GM23338 (cell line): Measurements from ENCODE around the gene SNN. TPM values are rescaled to one million over a fixed set of nuclear protein-coding genes. Genes with fewer than 3 reads are reported as not detected.

Experiments used
- ATAC-seq: fragments of 200-7000 bp; cut with Tn5 transposase; 3 replicates; pipeline ENCODE4 v1.9.1; 2020
- DNase-seq: peaks from one replicate; pipeline ENCODE4 v3.0.0-alpha.2; 2015; ENCODE audit warnings: low spot score
- H2AFZ ChIP-seq: fragments of 200-600 bp; sonication (generic); 2 replicates; pipeline ENCODE4 v1.8.0; 2016; ENCODE audit warnings: antibody characterized with exemption, mild to moderate bottlenecking, moderate library complexity
- H3F3A ChIP-seq: fragments of 200-600 bp; sonication (generic); replicated peaks from 2 replicates; pipeline ENCODE4 v1.8.0; 2017; ENCODE audit warnings: antibody characterized with exemption, mixed run types, low read depth
- H3K27ac ChIP-seq: fragments of 200-600 bp; sonication (generic); 2 replicates; pipeline ENCODE4 v1.6.1; 2016; ENCODE audit warnings: low read depth
- H3K27me3 ChIP-seq: fragments of 200-600 bp; sonication (generic); 2 replicates; pipeline ENCODE4 v1.8.0; 2016; ENCODE audit warnings: mild to moderate bottlenecking, mixed run types, moderate library complexity; ENCODE audit not compliant: insufficient read depth
- H3K36me3 ChIP-seq: fragments of 200-600 bp; sonication (generic); 2 replicates; pipeline ENCODE4 v1.8.0; 2016; ENCODE audit warnings: mild to moderate bottlenecking; ENCODE audit not compliant: insufficient read depth
- H3K4me1 ChIP-seq: fragments of 200-600 bp; sonication (generic); 2 replicates; pipeline ENCODE4 v1.8.0; 2016; ENCODE audit warnings: mild to moderate bottlenecking, moderate library complexity; ENCODE audit not compliant: insufficient read depth
- H3K4me2 ChIP-seq: fragments of 200-600 bp; sonication (generic); 2 replicates; pipeline ENCODE4 v1.7.1; 2017; ENCODE audit warnings: mixed run types
- H3K4me3 ChIP-seq: fragments of 200-600 bp; sonication (generic); 2 replicates; pipeline ENCODE4 v1.6.1; 2016; ENCODE audit warnings: mixed run types
- H3K79me2 ChIP-seq: fragments of 200-600 bp; sonication (generic); replicated peaks from 2 replicates; pipeline ENCODE4 v1.8.0; 2017; ENCODE audit warnings: mild to moderate bottlenecking; ENCODE audit not compliant: insufficient read depth
- H3K9me2 ChIP-seq: fragments of 200-600 bp; sonication (generic); 2 replicates; pipeline ENCODE4 v1.8.0; 2017; ENCODE audit not compliant: insufficient read depth
- H4K20me1 ChIP-seq: fragments of 200-600 bp; sonication (generic); replicated peaks from 2 replicates; pipeline ENCODE4 v1.8.0; 2017; ENCODE audit warnings: mild to moderate bottlenecking; ENCODE audit not compliant: insufficient read depth
- H3K27ac Mint-ChIP-seq: 2 replicates; pipeline ENCODE4 v1.8.0; 2020; ENCODE audit warnings: inconsistent platforms, mild to moderate bottlenecking, moderate library complexity, mixed read lengths
- H3K27me3 Mint-ChIP-seq: 3 replicates; pipeline ENCODE4 v1.8.0; 2022; ENCODE audit warnings: low read depth, mild to moderate bottlenecking, moderate library complexity, mixed read lengths, inconsistent platforms; ENCODE audit not compliant: insufficient read depth, poor library complexity
- H3K36me3 Mint-ChIP-seq: 3 replicates; pipeline ENCODE4 v1.8.0; 2021; ENCODE audit warnings: low read depth, mild to moderate bottlenecking, inconsistent platforms, moderate library complexity, mixed read lengths
- H3K4me1 Mint-ChIP-seq: 3 replicates; pipeline ENCODE4 v1.8.0; 2020; ENCODE audit warnings: mild to moderate bottlenecking, inconsistent platforms, mixed read lengths
- H3K4me3 Mint-ChIP-seq: 3 replicates; pipeline ENCODE4 v1.8.0; 2021; ENCODE audit warnings: moderate library complexity, mild to moderate bottlenecking, inconsistent platforms, mixed read lengths
- H3K9me3 Mint-ChIP-seq: 3 replicates; pipeline ENCODE4 v1.8.0; 2020; ENCODE audit warnings: moderate library complexity, mild to moderate bottlenecking, inconsistent platforms, mixed read lengths
- CREB1 ChIP-seq: fragments of 250-450 bp; sonication (Bioruptor Pico); IDR thresholded peaks from 2 replicates; pipeline ENCODE4 v1.5.0; 2020; ENCODE audit warnings: low read depth, mild to moderate bottlenecking, moderate library complexity
- EZH2 ChIP-seq: fragments of 200-600 bp; sonication (generic); IDR thresholded peaks from one replicate; pipeline ENCODE4 v1.8.0; 2017; ENCODE audit warnings: antibody characterized with exemption, mild to moderate bottlenecking, low read depth; ENCODE audit not compliant: unreplicated experiment
- EZH2phosphoT487 ChIP-seq: fragments of 200-600 bp; sonication (generic); IDR thresholded peaks from one replicate; pipeline ENCODE4 v1.8.1; 2018; ENCODE audit warnings: antibody characterized with exemption; ENCODE audit not compliant: unreplicated experiment
- JUNB ChIP-seq: IDR thresholded peaks from one replicate; pipeline ENCODE4 v1.6.1; 2016; ENCODE audit warnings: antibody characterized with exemption; ENCODE audit not compliant: unreplicated experiment
- NANOG ChIP-seq: IDR thresholded peaks from 2 replicates; pipeline ENCODE4 v1.6.1; 2016; ENCODE audit warnings: antibody characterized with exemption, borderline replicate concordance
- STAT1 ChIP-seq: IDR thresholded peaks from one replicate; pipeline ENCODE4 v1.6.1; 2016; ENCODE audit warnings: antibody characterized with exemption; ENCODE audit not compliant: unreplicated experiment
- ZNF114 ChIP-seq: fragments of 250-450 bp; sonication (Bioruptor Pico); IDR thresholded peaks from 2 replicates; pipeline ENCODE4 v1.5.0; 2020; ENCODE audit warnings: mild to moderate bottlenecking, moderate library complexity
- polyA plus RNA-seq: library from polyadenylated mRNA; unstranded; fragments of >200 nt; fragmentation: Nextera tagmentation; extraction: Ambion mirVana; gene quantifications from 2 replicates; pipeline ENCODE4 v1.2.1, GENCODE V29; 2016
- total RNA-seq: library from RNA; depleted of rRNA; stranded (reverse); fragments of >200 nt; shearing (Covaris generic); gene quantifications from 2 replicates; pipeline ENCODE4 v1.2.3, GENCODE V29; 2014
- TF ChIP-seq, protein P1 (sequence below), 2 experiments: fragments of 200-600 bp in 1 of 2; sonication (generic) in 1 of 2; conservative IDR thresholded peaks; 2 replicates each; pipeline versions ENCODE4 v1.5.1 to v1.6.1; 2016 to 2017; ENCODE audit warnings: antibody characterized with exemption in 2 of 2, low read depth in 2 of 2, mild to moderate bottlenecking in 2 of 2, moderate library complexity in 1 of 2
- TF ChIP-seq, protein P2 (sequence below): IDR thresholded peaks from one replicate; pipeline ENCODE4 v1.6.1; 2018; ENCODE audit warnings: antibody characterized with exemption; ENCODE audit not compliant: unreplicated experiment

SNN gene
- total and polyA plus RNA-seq, 2 experiments from 2014 or later: 19.0 to 63.3 TPM

DNA sequence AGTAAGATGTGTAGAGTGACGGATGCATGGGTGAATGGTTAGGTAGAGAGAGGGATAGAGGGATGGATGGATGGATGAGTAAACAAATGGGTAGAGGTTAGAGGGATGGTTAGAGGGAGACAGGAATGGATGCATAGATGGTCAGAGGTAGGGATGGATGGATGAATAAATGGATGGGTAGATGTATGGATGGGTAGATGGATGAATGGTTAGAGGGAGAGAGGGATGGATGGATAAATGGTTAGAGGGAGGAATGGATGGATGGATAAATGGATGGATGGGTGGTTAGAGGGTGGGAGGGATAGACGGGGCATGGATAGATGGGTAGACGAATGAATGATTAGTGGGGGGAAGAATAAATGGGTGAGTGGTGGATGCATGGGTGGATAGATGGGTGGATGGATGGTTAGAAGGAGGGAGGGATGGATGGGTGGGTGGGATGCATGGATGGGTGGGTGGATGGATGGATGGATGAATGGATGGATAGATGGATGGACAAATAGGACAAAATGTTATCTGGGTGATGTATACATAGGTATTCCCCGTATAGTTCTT lies 29.2 kb upstream of the SNN start:
- peaks cover 19% of the 10 kb centered on the region; the same call in 1 of the 2 replicates for H3F3A ChIP-seq
- Mint-ChIP-seq H3K36me3 (no peaks in the 10 kb centered on the region), H3K4me3 (no peak overlapping the region), H3K27me3 (peaks cover 10% of the 10 kb centered on the region), H3K9me3 (no peaks in the 10 kb centered on the region; the same call in 2 of the 3 replicates), H3K27ac (no peak overlapping the region), H3K4me1 (peaks cover 38% of the 10 kb centered on the region)
- DNase-seq (no peak), ATAC-seq (no peak)
- no peak overlapping the region for H3K4me3 ChIP-seq
- no peak for TF ChIP-seq ZNF114 (CRISPR knock-in tag)
- TF ChIP-seq NANOG: no peak
- TF ChIP-seq EZH2: no peak
- no peak for TF ChIP-seq EZH2phosphoT487
- TF ChIP-seq, protein P1, sequence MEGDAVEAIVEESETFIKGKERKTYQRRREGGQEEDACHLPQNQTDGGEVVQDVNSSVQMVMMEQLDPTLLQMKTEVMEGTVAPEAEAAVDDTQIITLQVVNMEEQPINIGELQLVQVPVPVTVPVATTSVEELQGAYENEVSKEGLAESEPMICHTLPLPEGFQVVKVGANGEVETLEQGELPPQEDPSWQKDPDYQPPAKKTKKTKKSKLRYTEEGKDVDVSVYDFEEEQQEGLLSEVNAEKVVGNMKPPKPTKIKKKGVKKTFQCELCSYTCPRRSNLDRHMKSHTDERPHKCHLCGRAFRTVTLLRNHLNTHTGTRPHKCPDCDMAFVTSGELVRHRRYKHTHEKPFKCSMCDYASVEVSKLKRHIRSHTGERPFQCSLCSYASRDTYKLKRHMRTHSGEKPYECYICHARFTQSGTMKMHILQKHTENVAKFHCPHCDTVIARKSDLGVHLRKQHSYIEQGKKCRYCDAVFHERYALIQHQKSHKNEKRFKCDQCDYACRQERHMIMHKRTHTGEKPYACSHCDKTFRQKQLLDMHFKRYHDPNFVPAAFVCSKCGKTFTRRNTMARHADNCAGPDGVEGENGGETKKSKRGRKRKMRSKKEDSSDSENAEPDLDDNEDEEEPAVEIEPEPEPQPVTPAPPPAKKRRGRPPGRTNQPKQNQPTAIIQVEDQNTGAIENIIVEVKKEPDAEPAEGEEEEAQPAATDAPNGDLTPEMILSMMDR (conservative IDR thresholded peaks at IDR 0.05; ENCODE audit: low read depth in 2 of 2): no peak
- no peak overlapping the region for H3K27ac ChIP-seq
- peaks cover 6% of the 10 kb centered on the region; the same call in 1 of the 2 replicates for H3K4me1 ChIP-seq
- no peak overlapping the region for H2AFZ ChIP-seq
- no peaks in the 10 kb centered on the region for H4K20me1 ChIP-seq
- no peaks in the 10 kb centered on the region for H3K9me2 ChIP-seq
- no peaks in the 10 kb centered on the region for H3K36me3 ChIP-seq
- H3K4me2 ChIP-seq: no peak overlapping the region
- no peaks in the 10 kb centered on the region for H3K27me3 ChIP-seq
- no peaks in the 10 kb centered on the region for H3K79me2 ChIP-seq

DNA sequence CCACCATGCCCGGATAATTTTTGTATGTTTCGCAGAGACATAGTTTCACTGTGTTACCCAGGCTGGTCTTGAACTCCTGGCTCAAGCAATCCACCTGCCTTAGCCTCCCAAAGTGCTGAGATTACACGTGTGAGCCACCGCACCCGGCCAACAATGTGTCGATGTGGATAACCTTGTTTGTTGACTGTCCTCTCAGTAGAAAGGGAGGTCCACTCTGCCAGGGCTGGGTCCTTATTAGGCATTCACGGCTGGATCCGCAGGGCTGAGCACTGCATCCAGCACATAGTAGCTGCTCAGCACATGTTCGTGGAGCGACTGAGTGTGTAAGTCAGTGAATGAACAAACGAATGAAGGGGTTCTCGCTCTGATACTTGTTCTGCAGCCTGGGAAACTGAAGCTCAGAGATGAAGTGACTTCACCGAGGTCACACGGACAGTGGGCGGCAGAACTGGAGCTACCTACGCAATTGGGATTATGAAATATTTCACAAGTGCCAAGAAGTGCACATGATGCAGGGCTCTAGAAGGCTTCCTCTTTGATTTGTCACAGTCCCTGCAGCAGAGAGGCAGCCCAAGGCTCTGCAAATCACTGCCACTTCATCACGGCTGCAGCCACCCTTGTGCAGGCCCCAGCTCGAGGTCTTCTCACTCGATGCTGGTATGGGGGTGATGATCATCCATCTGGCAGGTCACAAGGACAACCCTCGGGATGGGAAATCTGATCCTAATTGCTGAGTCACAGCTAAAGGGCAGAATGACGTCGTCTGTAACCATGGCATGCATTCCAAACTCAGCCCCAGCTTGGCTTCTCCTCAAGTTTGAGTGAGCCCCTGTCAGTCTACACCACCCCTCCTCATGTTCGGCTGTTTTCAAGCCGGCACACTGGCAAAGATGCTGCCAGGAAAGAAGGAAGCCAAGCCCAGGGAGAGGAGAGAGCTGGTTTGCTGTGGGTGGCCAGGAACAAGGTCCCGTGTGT lies 28.0 kb upstream of the SNN start:
- TF ChIP-seq, protein P2, sequence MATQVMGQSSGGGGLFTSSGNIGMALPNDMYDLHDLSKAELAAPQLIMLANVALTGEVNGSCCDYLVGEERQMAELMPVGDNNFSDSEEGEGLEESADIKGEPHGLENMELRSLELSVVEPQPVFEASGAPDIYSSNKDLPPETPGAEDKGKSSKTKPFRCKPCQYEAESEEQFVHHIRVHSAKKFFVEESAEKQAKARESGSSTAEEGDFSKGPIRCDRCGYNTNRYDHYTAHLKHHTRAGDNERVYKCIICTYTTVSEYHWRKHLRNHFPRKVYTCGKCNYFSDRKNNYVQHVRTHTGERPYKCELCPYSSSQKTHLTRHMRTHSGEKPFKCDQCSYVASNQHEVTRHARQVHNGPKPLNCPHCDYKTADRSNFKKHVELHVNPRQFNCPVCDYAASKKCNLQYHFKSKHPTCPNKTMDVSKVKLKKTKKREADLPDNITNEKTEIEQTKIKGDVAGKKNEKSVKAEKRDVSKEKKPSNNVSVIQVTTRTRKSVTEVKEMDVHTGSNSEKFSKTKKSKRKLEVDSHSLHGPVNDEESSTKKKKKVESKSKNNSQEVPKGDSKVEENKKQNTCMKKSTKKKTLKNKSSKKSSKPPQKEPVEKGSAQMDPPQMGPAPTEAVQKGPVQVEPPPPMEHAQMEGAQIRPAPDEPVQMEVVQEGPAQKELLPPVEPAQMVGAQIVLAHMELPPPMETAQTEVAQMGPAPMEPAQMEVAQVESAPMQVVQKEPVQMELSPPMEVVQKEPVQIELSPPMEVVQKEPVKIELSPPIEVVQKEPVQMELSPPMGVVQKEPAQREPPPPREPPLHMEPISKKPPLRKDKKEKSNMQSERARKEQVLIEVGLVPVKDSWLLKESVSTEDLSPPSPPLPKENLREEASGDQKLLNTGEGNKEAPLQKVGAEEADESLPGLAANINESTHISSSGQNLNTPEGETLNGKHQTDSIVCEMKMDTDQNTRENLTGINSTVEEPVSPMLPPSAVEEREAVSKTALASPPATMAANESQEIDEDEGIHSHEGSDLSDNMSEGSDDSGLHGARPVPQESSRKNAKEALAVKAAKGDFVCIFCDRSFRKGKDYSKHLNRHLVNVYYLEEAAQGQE: no peak
- no peak for TF ChIP-seq EZH2phosphoT487
- no peak for TF ChIP-seq JUNB
- peak; percentile 60; the same call in 1 of the 2 replicates for TF ChIP-seq CREB1 (CRISPR knock-in tag)
- TF ChIP-seq EZH2: no peak
- TF ChIP-seq STAT1: no peak
- Histone ChIP-seq H3K9me2 (no peaks in the 10 kb centered on the region), H3K36me3 (no peaks in the 10 kb centered on the region), H3K27ac (no peak overlapping the region), H3K79me2 (no peaks in the 10 kb centered on the region), H2AFZ (peak overlapping the region; percentile 63), H3K4me3 (no peak overlapping the region), H3K4me1 (peaks cover 6% of the 10 kb centered on the region; the same call in 1 of the 2 replicates), H4K20me1 (no peaks in the 10 kb centered on the region), H3F3A (peaks cover 18% of the 10 kb centered on the region; the same call in 1 of the 2 replicates), H3K4me2 (no peak overlapping the region), H3K27me3 (no peaks in the 10 kb centered on the region)
- Mint-ChIP-seq H3K27me3 (peaks cover 10% of the 10 kb centered on the region), H3K36me3 (no peaks in the 10 kb centered on the region), H3K4me1 (peaks cover 31% of the 10 kb centered on the region), H3K9me3 (no peaks in the 10 kb centered on the region), H3K4me3 (no peak overlapping the region), H3K27ac (peak overlapping the region; percentile 70)
- peak; percentile 81 for DNase-seq
- ATAC-seq: no peak; the same call in 1 of the 3 replicates
